ES-I3 (cell line): ENCODE results near the gene SPRY1.

ENCODE experiments used
- H3K36me3 ChIP-seq: 2 replicates; pipeline ENCODE4 v1.6.1; 2013; ENCODE audit warnings: mild to moderate bottlenecking, low read length, control low read depth, moderate library complexity; ENCODE audit not compliant: insufficient read depth
- H3K4me1 ChIP-seq: 2 replicates; pipeline ENCODE4 v1.6.1; 2013; ENCODE audit warnings: mild to moderate bottlenecking, control low read depth, low read length; ENCODE audit not compliant: insufficient read depth
- H3K9ac ChIP-seq: 2 replicates; pipeline ENCODE4 v1.6.1; 2013; ENCODE audit warnings: low read depth, mild to moderate bottlenecking, low read length, moderate library complexity
- H3K9me3 ChIP-seq: 2 replicates; pipeline ENCODE4 v1.6.1; 2013; ENCODE audit warnings: mild to moderate bottlenecking, low read length, moderate library complexity; ENCODE audit not compliant: control insufficient read depth, insufficient read depth

SPRY1 gene

DNA sequence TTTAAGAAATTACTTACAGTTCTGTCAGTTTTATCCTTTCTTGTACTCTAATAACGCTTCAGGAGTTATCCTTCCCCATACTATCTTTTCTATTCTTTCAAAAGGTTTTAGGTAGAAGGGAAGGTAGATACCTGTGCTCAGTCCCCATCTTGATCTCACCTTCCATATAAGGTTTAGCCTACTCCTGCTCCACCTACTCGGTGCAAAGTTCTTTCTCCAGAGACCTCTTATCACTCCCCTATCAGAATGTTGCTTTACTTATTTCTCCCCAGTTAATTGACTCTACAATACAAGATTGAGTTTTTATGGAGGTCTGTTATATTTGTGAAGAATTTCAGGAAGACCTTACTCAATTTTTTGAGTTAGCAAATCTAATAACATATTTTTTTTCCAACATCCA lies 33.9 kb downstream of the SPRY1 start:
- no peak overlapping the region for H3K9ac ChIP-seq
- H3K36me3 ChIP-seq: no peaks in the 10 kb centered on the region
- no peaks in the 10 kb centered on the region for H3K4me1 ChIP-seq
- peaks cover 10% of the 10 kb centered on the region for H3K9me3 ChIP-seq

DNA sequence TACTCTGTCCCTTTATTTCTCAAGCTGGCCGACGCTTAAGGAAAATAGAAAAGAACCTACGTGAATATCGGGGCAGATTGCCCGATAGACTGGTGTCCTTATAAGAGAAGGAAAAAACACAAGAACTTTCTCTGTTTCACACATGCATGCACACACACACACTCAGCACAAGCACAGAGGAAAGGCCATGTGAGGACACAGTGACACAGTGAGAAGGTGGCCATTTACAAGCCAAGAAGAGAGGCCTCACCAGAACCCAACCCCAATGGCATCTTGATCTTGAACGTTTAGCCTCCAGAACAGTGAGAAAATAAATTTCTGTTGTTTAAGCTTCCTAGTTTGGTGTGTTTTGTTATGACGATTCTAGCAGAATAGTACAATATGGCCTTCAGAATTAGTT lies 37.0 kb downstream of the SPRY1 start:
- Histone ChIP-seq H3K36me3 (no peaks in the 10 kb centered on the region), H3K9ac (no peak overlapping the region)

GRCh38 chr4:123433976-123434375 lies 37.4 kb downstream of the SPRY1 start:
- Histone ChIP-seq H3K9ac (no peak overlapping the region), H3K9me3 (peaks cover 9% of the 10 kb centered on the region), H3K36me3 (no peaks in the 10 kb centered on the region), H3K4me1 (no peaks in the 10 kb centered on the region)

More for the DNA sequence above, 37.0 kb downstream of the SPRY1 start:
- Histone ChIP-seq H3K4me1 (no peaks in the 10 kb centered on the region), H3K9me3 (peaks cover 10% of the 10 kb centered on the region)

GRCh38 chr4:123435246-123436113 lies 38.9 kb downstream of the SPRY1 start:
- Histone ChIP-seq H3K4me1 (no peaks in the 10 kb centered on the region), H3K9ac (no peak overlapping the region), H3K36me3 (no peaks in the 10 kb centered on the region), H3K9me3 (peaks cover 9% of the 10 kb centered on the region)

GRCh38 chr4:123438031-123438430 lies 41.4 kb downstream of the SPRY1 start:
- H3K9ac ChIP-seq: no peak overlapping the region
- peaks cover 9% of the 10 kb centered on the region for H3K9me3 ChIP-seq
- H3K36me3 ChIP-seq: no peaks in the 10 kb centered on the region
- H3K4me1 ChIP-seq: peaks cover under 1% of the 10 kb centered on the region; the same call in 1 of the 2 replicates

- H3K9me3 ChIP-seq: no peaks in the 10 kb centered on the region
- no peaks in the 10 kb centered on the region for H3K36me3 ChIP-seq
- H3K4me1 ChIP-seq: peaks cover 8% of the 10 kb centered on the region
- peak overlapping the region; percentile 50; the same call in 1 of the 2 replicates for H3K9ac ChIP-seq
Observed at GRCh38 chr4:123443401-123444289, 47.0 kb downstream of the SPRY1 start.

DNA sequence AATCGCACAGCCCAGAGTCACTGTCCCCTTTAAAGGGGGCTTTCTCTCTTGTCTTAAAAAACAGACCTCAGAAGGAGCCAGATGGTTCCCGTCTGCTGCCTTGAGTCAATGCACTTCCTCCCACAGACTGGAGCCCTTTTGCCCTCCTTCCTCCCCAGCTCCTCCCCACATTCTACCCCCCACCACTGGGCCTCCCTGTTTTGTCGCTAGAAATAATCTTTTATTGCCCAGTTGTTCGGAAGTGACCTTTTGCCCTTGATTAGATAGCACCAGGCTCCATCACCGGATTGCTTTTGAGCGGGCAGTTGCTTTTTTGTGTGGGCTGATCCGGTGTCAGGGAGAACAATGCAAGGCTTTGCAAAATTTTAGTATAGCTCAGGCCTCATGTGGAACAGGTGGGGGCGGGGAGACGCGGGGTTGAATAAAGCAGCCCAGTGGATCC lies 47.7 kb downstream of the SPRY1 start:
- Histone ChIP-seq H3K9ac (peak overlapping the region; percentile 50), H3K4me1 (peaks cover 8% of the 10 kb centered on the region), H3K9me3 (no peaks in the 10 kb centered on the region), H3K36me3 (no peaks in the 10 kb centered on the region)

DNA sequence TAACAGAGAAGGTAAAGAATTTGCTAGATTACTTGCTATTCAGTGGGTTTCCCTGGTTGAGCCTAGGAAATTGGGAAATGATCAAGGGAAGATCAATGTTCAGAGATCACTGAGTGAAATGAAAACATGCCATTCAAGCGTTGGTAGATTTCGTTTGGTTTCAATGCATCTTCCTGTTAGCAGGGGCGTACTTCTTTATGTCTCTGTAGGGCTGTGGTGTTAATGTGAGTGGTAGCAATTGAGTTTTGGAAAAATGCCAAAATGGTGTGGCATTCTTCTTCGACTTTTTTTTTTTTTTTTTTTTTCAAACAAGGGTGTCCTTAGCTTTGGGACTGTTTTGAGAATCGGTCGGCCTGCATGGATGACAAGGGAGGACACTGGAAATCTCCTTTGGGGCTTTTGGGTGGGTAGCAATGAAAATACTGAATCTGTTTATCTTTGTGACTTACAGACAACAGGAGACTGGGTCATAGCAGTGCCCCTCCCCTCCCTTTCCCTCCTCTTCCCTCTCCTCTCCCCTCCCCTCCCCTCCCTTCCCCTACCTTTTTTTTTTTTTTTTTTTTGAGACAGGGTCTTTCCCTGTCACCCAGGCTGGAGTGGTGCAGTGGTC lies 50.4 kb downstream of the SPRY1 start:
- Histone ChIP-seq H3K36me3 (no peaks in the 10 kb centered on the region), H3K4me1 (peaks cover 8% of the 10 kb centered on the region), H3K9ac (no peak overlapping the region), H3K9me3 (no peaks in the 10 kb centered on the region)

GRCh38 chr4:123449362-123449761 lies 52.8 kb downstream of the SPRY1 start:
- Histone ChIP-seq H3K36me3 (no peaks in the 10 kb centered on the region), H3K4me1 (peaks cover 4% of the 10 kb centered on the region; the same call in 1 of the 2 replicates), H3K9ac (no peak overlapping the region), H3K9me3 (no peaks in the 10 kb centered on the region)

DNA sequence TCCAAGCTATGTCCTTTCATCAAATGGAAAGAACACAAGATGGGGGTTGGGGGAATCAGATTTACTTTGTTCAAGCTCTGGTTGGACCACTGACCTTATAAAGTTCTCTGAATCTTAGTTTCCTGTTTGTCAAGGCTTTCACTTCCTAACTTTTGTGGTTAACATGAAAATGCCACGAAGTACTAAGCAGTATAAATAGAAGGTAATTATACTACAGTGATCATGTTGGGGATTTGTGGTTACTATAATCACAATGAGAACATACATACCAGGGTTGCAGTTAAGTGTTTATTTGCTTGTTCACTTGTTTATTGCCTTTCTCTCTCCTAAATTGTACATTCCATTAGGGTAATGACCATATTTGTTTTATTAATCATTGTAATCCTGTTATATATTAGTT lies 53.2 kb downstream of the SPRY1 start:
- no peaks in the 10 kb centered on the region for H3K9me3 ChIP-seq
- peaks cover 4% of the 10 kb centered on the region; the same call in 1 of the 2 replicates for H3K4me1 ChIP-seq
- H3K36me3 ChIP-seq: no peaks in the 10 kb centered on the region
- no peak overlapping the region for H3K9ac ChIP-seq

- peaks cover 4% of the 10 kb centered on the region; the same call in 1 of the 2 replicates for H3K4me1 ChIP-seq
Observed at GRCh38 chr4:123450393-123450792, 53.8 kb downstream of the SPRY1 start.

GRCh38 chr4:123452616-123453015 lies 56.0 kb downstream of the SPRY1 start:
- no peaks in the 10 kb centered on the region for H3K4me1 ChIP-seq
- no peak overlapping the region for H3K9ac ChIP-seq
- H3K36me3 ChIP-seq: no peaks in the 10 kb centered on the region
- H3K9me3 ChIP-seq: no peaks in the 10 kb centered on the region

More at GRCh38 chr4:123450393-123450792, 53.8 kb downstream of the SPRY1 start:
- Histone ChIP-seq H3K9ac (no peak overlapping the region), H3K9me3 (no peaks in the 10 kb centered on the region), H3K36me3 (no peaks in the 10 kb centered on the region)

DNA sequence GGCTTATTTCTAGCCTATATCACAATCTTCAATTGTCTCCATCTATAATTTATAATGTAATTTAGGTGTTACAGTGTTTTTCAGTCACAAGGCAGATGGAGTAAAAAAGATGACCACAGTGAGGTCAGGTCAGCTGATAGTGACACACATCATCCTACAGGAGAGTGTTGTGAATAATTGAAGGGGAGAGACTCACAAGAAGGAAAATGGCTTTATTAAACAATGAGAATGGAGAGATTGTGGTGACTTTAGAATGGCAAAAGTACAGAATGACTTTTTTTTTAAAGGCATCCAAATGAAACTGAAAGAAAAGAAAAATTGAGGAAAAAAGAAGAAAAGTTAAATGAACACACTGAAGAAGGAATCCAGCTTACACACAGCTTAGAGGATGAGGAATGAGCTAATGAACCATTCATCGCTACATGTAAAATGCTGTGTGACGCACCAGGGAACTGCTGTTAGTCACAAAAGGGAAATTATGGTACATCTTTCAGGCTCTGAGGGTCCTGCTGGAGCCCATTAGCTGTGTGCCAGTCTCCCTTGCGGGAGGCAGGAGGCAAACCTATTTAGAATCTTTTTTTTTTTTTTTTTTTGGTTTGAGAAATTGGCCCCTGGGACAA lies 56.6 kb downstream of the SPRY1 start:
- Histone ChIP-seq H3K4me1 (no peaks in the 10 kb centered on the region), H3K9ac (no peak overlapping the region), H3K36me3 (no peaks in the 10 kb centered on the region), H3K9me3 (no peaks in the 10 kb centered on the region)
